ENCODE data around the gene PRLH.

GRCh38 chr2:237529452-237530402 lies 36.6 kb upstream of the PRLH start:
- TF ChIP-seq CTCF (IDR thresholded peaks at IDR 0.05) (no peak), POLR2AphosphoS5 (IDR thresholded peaks at IDR 0.05) (no peak)

Data from gastroesophageal sphincter (tissue), 3 donors.